RKO (cell line): ENCODE measurements around the gene MTFMT.
"Not testable (repeated sequence)": the region's sequence is repeated elsewhere in the genome, so short reads cannot be mapped to it uniquely, and the experiment has no call there.

Experiments
- DNase-seq: peaks from one replicate; pipeline ENCODE4 v3.0.0-alpha.2; 2016; ENCODE audit warnings: low spot score

Gene MTFMT

DNA sequence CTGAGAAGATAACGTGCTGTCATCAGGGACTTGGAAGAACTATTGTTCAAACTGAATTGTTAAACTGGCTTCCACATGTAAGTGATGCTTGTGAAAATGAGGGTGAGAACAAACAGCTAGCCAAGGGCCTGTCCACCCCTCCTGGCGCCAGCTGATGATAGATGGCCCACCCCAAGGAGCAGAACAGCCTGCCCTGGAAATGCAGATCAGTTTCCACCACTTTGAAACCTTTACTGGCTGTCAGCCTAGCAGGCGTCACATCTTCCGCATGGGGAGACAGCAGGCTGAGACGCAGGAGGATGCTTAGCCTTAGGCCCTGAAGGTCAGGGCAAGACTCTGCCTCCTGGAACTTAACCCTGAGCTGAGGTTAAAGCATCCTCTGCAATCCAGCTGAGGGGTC is 9.4 kb upstream of the MTFMT start:
- no peak for DNase-seq

DNA sequence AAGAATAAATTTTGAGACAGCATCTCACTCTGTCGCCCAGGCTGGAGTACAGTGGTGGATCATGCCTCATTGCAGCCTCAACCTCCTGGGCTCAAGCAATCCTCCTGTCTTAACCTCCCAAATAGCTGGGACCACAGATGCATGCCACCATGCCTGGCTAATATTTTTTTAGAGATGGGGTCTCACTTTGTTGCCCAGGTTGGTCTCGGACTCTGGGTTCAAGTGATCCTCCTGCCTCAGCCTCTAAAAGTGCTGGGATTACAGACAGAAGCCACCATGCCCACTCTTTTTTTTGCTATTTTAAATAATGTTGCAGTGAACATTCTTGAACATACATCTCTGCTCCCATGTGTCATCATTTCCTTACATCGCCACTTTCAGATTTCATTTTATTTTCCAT is 9.0 kb upstream of the MTFMT start:
- DNase-seq = no peak

DNA sequence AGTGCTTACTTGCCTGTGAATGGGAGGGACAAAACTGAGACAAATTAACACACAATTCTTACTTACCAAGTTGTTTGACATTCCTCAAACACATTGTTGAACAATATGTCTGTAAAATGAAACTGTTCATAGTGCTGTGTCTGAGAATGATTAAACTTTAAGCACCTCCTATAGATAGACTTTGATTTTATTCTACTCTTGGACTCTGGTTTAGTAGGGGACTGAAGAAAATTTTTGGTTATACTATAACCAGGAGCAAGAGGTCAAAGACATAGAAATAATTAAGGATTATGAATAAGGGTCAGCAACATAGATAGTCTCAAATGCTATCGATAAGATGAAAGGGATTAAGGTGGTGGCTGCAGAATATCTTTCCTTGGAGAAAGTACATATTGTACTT is 7.9 kb upstream of the MTFMT start:
- DNase-seq = no peak

DNA sequence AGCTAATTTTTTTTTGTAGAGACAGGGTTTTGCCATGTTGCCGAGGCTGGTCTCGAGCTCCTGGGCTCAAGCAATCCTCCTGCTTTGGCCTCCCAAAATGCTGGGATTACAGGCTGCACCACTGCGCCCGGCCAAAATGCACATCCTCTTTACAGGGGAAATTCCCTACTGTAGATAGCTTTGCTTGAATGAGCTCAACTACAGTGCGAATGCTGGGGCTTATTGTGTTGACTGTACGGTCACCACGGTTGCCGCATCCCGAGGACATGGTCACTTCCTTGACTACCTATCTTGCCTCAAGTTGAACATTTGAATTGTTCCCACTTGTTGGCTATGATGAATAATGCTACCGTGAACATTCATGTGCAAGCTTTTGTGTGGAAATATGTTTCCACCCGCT is 5.3 kb upstream of the MTFMT start:
- DNase-seq = no peak

DNA sequence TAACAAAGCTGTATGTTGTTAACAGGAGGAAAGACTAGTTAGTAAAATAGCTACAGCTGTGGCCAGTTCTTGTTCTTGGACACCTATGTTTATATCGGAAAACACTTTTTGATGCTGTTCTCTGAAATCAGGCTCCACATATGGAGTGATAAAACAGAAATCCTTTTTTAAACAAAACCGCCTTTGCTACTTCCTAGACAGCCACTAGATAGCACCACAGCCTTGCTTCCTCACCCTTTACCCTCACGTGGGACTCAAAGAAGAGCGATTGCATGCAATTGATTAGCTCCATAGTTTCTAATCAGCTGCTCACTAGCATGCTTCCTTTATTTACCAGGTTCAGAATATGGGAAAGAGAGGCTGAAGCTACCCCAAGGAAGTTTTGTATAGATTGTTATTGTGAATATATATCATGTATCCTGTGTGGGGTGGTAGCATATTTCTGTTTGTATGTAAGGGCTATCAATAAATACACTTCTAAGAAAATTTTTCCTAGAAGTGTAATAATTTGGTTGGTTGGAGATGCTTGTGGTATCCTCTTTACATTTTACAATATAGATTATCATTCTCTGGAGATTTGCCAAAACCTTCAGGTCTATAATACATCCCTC is 4.3 kb upstream of the MTFMT start:
- DNase-seq = peak; percentile 75

DNA sequence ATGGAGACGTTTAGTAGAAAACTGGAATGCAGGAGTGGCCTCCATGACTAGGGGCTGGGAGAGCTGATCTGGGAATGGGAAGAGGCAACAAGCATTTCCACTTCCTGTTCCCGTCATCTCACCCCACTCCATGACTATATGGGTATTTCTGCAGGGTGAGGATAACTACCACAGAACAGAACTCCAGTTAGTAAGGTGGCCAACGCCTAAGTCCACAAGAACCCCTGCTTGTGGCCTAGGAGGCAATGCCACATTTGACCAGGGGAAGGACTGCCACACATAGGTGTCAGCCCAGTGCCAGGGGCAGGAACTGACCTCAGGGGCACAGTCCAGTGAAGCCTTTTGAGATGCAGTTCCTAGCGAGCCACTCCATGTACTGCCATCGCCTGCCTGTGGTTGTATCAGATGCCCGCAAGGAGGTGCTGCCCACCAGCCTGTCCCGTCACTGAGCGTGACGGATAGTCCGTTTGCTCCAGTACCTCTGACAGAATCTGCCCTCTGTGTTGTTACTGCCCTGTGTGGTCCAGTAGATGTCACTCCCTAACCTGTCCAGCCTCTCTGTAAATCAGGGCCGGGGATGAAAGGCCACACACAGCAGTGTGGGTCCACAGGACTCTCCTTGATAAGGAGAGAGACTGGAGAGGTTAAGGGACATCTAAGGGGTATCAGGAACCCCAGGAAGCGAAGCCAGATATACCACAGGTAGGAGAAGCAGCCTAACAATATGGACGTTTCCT is 3.5 kb upstream of the MTFMT start:
- peak; percentile 94 for DNase-seq

DNA sequence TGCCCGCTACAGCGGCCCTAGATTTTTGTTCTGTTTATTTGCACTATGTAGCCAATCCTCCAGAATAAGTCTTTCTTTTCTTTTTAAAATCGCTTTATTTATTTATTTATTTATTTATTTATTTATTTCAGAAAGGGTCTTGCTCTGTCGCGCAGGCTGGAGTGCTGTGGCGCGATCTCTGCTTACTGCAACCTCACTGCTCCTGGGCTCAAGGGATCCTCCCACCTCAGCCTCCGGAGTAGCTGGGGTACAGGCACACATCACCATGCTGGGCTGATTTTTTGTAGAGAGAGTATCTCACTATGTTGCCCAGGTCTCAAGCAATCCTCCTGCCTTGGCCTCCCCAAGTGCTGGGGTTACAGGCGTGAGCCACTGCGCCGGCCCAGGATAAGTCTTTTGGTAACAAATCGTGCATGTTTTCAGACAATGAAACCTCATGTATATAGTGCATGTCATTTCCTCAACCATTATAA is 333 bp upstream of the MTFMT start:
- no peak for DNase-seq

DNA sequence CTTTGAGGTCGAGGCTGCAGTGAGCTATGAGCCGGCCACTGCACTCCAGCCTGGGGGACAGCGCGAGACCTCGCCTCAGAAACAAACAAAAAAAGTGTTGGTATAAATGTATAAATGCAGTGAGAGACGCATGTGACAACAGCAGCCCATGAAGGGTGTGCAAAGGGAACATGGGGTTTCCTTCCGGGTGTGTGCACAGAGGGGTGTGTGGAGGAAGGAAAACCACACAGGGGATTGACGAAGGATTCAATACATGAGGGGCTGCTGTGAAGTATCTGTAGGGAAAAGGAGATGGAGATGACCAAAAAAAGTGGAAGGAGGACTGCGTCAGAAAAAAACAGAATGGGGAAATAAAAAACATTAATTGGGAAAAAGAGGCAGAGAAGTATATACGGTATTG is 1.1 kb downstream of the MTFMT start:
- DNase-seq = no peak

DNA sequence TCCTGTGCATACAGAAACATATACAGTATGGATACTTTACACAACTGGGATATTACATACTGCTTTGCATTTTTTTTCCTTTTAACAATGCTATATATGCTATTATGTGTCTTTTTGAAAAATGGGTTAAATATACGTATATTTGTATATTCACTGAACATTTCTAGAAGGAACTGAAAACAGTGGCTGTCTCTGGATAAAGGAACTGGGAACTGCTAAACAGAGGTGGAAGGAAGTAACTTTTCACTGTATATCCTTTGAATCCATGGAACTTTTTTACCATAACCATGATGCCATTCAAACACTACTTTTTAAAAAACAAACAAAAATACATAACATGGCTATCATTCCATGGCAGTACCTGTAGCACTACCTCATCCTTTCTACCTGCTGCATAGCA is 1.8 kb downstream of the MTFMT start:
- no peak for DNase-seq

DNA sequence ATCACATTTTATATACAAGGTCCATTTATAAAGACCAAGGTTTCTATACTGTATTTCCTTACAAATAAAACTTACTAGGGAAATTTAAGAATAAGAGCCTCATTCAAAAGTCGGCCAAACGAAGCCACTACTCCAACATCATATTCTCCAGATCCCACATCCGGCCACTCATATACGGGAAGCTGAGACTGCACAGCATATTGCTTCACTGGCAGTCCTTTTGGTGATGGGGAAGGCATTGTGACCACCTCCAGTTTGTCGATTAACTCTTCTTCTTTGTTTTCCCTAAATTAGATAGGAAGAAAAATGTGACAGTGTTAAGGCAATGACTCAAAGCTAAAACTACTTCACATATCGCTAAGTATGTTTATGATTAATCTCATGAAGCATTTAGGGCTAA is 2.7 kb downstream of the MTFMT start:
- no peak for DNase-seq

DNA sequence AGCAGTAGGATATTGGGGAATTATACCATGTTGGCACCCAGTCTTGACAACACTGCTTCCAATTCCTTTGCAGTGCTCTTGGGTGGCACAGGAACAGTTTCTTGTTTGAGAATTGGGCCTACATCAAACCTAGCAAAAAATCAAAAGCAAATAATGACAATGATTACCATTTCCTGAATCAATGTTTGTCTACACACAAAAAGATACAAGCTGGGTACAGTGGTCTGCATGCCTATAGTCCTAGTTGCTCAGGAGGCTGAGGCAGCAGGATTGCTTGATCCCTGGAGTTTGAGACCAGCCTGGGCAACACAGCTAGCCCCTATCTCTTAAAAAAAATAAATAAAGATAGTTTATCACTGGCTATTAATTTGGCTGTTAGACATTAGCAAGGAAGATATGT is 8.0 kb downstream of the MTFMT start:
- no peak for DNase-seq

DNA sequence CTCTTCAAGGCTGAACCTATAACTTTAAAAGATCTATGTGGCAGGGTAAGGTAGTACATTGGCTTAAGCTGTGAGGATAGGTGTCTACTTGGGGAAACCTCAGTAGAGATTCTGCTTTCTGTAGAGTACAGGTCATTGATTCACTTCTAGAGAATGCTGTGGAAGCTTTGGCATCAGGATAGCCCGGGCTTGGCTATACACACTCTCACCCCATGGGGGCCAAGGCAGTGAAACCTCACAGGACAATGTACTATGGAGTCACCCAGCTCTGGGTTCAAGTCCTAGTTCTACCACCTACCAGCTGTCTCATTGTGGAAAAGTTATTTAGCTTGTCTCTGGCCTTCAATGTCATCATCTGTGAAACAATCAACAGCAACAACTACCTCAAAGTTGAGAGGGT is 9.0 kb downstream of the MTFMT start:
- peak; percentile 44 for DNase-seq

DNA sequence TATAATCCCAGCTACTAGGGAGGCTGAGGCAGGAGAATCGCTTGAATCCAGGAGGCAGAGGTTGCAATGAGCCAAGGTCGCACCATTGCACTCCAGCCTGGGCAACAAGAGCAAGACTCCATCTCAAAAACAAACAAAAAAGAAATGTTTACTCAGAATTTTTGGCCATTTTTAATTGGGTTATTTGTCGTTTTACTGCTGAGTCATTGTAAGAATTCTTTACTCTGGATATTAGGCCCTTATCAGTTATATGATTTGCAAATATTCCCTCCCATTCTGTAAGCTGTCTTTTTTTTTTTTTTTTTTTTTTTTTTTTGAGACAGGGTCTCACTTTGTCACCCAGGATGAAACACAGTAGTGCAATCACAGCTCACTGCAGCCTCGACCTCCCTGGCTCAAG is 18.2 kb downstream of the MTFMT start:
- DNase-seq = not testable (repeated sequence)

DNA sequence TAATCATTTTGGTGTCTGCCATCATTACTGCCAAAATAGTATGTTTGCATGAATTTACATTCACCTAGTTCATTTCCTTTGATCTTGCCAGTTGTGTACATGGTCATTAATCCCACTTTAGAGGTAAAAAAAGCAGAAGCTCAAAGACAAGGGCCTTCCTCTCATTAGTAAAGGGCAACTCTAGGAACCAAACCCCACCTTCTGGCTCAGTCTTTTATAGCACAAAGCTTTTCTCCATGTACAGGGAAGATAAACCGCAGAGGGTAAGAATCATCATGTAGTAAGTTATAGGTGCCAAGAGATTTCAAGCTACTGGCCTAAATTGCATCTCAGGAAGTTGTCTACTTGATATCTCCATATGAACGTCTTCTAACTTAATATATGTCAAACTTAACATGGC is 20.5 kb downstream of the MTFMT start:
- no peak for DNase-seq

DNA sequence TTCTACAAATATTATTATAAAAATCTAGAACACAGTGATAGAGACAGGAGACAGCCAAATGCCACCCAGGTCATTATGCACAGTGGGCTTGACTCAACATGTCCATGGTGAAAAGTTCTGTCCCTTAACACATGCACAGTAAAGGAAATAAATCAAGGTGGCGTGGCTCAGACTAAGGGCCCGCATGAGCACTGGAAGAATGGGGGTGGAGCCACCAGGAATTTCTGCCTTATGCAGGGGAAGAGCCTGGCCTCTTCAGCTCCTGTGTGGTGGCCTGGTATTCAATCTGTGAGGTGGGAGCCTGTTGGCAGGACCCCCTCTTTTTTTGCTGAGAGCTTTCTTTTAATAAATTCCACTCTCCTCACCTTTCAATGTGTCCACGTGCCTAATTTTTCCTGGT is 22.6 kb downstream of the MTFMT start:
- DNase-seq = no peak

DNA sequence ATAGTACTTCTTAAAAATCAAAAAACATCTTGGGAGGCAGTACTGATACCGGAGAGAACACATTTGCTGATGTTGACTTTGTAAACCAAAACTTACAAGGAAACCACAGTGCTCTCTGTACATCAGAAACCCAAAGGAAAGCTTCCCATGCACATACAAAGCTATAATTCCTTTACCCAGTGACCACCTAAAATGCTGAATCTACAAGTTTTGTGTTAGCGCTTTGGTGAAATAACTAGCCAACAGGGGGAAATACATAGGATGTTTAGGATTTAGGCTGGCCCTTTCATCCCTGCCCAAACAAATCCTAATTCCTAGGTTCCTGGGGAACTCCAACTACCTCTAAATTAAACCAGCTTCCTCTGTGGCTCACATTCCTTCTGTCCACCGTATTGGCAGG is 24.4 kb downstream of the MTFMT start:
- DNase-seq = no peak

DNA sequence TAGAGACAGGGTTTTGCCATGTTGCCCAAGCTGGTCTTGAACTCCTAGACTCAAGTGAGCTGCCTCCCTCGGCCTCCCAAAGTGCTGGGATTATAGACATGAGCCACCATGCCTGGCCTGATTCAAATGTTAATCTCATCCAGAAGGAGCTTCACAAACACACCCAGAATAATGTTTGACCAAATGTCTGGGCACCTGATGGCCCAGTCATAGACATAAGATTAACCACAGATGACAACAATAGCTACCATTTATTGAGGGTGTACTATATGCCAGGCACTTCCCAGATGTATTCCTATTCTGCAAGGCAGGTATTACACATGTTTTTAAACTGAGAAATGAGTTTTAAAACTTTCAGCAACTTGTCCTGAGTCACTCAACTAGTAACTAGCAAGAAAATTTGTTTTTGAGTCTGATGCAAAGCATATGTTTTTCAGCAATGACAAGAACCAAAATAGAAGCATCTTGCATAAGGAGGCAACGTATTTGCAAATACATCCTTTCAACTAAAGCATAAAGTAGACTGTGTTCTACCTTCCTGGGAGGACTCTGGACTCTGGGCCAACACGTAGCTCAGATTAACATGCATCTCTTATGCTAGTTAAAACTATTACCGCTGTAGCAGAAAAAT is 31.6 kb downstream of the MTFMT start:
- no peak for DNase-seq

DNA sequence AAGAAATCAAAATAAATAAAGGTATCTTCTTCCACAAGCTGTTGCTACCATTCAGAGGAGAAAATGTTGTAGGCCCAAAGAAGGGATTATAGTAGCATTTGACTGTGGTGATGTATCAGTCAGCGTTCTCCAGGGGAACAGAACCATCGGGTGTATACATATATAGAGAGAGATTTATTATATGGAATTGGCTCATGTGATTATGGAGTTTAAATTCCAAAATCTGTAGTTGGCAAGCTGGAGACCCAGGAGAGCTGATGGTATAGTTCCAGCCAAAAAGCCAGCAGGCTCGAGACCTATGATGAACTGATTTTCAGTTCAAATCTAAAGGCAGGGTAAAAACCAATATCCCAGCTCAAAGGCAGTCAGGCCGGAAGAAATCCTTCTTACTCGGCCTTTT is 32.4 kb downstream of the MTFMT start:
- DNase-seq = no peak

DNA sequence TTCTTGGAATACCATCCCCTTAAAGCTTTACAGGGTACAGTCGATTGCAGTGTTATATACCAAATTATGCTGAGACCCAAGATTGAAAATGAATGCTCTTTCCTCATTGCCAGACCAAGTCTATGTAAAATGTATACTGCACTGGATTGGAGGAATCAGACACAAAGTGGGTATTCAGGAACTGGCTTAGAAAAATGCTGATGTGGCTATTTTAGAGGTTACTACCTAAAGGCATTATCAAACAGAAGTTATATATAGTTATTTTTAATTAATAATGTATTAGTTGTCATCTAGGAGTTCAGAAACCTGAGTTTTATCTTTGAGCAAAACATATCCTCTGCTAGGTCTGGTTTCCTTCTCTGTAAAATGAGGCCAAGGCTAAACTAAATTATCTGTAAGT is 36.1 kb downstream of the MTFMT start:
- no peak for DNase-seq

DNA sequence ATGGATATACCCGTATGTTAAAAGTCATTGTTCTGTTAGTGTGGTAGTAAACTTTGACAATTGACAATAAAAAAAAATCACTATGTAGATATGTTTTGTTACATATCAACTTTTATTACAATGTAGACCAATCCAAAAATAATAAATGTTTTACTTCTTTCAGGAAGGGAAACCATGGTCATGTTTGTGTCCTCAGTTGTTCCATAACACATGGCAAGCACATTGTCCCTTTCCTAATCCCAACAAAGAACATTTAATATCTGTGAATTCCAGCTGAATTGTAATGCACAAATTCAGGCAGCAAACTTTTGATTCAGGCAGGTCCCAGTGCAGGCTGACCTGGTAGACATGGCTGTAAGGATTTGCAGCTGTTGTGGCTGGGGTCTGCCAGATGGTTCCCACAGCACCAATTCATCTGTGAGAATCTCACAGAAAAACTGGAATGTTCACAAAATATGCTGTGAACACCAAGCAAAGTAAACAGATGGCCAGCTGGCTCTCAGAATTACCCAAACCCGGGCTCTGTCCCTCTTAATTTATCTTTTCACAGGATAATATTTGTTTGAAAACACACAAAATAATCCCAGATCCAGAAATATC is 37.8 kb downstream of the MTFMT start:
- DNase-seq = no peak

DNA sequence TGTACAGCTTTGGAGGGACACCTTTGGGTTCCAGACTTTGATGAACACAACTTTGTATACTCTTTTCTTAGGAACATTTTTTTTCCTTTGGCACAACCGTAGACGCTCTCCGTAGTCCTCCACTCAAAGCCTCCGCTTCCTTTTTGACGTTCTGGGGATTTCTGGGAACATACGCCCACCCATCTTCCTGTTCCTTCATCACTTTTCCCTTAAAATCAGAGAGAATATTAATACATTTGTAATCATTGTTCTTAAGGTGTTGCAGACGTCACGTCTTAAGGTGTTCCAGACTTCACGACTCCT is 39.3 kb downstream of the MTFMT start:
- DNase-seq = no peak

DNA sequence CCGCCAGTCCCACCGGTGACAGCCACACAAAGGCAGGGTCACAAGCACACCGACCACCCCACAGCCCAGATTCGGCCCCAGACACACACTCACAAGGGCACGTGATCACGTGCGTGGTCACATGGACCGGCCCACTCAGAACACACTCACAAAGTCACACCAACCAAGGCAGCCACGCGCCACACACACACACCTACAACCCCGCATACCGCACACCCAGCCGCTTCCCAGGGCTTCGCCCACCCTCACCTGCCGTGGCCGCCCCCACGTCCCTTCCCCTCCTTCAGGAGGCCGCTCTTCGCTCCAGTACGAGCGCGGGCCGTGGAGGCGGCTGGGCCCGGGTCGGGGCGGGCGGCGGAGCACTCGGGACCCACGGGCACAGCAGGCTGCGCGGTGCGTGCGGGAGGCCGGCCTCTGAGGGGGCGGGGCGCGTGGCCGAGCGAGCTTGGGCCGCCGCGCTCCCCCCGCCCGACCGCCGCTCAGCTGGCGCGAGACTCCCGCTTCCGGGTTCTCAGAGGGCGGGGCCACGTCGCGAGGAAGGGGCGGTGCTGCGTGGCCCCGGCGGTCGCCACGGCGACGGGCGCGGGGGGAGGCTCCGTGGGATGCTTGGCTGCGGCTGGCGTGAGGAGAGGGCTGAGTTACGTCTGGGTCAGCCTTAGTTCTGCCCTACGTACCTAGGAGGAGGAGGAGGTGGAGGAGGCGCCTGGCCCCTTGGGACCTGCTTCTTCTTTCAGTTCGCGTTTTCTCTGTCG is 39.8 kb downstream of the MTFMT start, which contains the start of gene SPG21:
SPG21 (minus strand) TSS at position 499 of the 752 bp plus-strand sequence. CDS start 6,345 bp downstream, outside the sequence.
- peak; percentile 92 for DNase-seq
